Stimulated activated CD8-positive, alpha-beta memory T cell treated with anti-CD3 and anti-CD28 coated beads, Interleukin-7, amount 100 ng/mL, for 4 hours (primary cell): ENCODE results near the gene ISLR.

Experiments
- DNase-seq, 2 donors: peaks; one replicate each; pipeline ENCODE4 v3.0.0-alpha.2; 2020; ENCODE audit warnings: low read depth in 2 of 2

The ISLR gene

DNA sequence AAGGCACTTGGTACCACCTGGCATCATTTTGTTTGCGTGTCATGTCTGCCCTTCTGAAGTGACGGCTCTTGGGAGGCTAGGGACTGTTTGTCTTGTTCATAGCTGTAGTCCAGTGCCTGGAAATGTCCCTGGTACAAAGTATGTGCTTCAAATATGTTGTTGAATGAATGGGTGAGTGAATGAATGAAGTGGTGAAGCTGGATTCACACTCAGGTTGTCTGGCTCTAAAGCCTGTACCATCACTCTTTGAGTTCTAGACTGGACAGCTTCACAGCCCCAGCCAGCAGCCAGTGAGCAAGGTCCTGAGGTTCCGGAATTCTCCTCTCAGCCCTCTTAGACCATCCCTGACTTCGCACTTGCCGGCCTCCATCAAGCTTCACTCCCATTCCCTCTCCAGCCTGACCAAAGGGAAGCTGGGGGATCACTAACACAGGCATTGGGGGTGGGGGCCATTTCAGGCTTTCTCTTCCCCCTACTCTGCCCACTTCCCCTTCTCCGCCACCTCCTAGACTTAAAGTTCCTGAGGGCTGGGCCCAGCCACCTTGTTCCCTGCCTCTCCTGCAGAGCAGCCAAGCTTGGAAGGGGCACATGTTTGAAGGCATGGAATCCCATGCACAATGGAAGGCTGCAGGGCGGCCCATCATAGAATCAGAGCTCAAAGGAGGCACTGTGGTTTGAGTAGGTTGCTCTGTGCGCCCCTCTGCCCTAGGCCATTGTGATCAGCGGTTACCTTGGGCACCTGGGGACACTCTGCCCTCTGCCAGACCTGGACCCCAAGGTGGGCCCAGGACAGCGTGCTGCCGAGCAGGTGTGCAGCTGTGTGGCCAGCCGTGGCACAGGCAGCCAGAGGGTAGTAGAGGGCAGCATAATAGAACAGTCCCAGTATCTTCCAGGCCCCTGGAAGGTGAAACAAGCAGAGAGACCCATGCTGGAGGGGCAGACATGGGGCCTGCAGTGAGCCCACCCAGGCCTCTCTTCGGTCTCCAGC lies 21.4 kb downstream of the ISLR start:
- DNase-seq: no peak

GRCh38 chr15:74196175-74196574 lies 22.7 kb downstream of the ISLR start:
- no peak for DNase-seq

DNA sequence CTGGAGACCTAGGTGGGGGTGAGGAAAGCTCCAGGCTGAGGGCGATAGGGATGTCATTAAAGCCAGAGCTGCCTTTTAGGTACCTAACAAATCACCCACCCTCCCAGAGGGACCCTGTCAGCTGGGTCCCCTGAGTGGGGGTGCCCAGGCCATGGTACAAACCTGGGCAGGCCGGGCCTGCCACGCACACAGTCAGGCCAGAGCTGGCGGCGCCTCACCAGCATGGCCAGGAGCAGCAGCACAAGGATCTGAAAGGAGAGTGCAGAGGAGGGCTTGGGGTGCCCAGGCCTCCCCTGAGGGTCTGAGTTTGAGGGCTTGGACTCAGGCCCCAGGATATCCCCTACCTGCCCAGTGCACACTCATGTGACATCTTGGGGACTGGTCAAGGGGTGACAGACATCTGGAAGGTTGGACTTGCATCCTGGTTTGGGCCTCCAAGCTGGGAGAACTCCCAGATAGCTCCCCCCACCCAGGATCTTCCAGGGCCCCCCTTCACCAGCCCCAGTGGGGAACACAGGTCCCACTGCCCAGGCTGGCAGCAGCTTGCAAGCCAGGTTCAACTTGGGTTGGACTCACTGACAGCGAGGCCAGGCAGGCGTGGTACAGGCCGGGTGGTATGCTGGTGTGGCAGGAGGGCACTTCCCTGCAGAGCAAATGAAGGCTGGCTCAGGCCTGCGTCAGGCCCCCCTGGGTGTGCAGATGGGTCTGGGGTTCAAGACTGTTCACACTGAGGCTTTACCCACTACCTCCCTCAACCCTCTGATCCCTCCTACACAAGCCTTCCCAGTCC lies 23.9 kb downstream of the ISLR start:
- DNase-seq: no peak

GRCh38 chr15:74199297-74199652 lies 25.8 kb downstream of the ISLR start:
- no peak for DNase-seq

- no peak for DNase-seq
Observed at GRCh38 chr15:74200412-74200815, 26.9 kb downstream of the ISLR start.

DNA sequence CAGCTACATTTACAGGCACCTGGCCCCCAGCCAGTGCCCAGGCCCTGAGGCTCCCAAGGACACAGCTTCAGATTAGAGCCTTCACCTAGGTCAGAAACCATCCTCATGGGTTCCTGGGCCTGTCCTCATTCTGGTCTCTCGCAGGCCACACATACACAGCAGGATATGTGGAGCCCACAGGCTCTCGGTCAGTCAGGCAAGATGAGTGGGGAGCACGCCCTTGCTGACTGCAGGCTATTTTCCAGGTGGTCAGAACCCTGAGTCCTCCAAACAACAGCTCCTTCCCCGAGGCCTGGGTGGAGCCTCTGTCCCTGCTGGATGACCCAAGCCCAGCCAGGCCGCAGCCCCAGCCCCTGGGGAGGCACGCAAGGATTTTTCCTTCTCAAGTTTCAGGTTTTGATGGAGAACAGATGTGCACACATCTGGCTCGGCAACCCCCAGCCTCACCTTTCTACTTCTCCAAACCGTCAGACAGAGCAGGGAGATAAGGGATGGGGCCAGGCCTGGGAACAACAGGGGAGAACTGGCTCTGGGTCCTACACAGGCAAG lies 27.4 kb downstream of the ISLR start:
- no peak for DNase-seq

GRCh38 chr15:74201710-74202420 lies 28.4 kb downstream of the ISLR start:
- no peak for DNase-seq

DNA sequence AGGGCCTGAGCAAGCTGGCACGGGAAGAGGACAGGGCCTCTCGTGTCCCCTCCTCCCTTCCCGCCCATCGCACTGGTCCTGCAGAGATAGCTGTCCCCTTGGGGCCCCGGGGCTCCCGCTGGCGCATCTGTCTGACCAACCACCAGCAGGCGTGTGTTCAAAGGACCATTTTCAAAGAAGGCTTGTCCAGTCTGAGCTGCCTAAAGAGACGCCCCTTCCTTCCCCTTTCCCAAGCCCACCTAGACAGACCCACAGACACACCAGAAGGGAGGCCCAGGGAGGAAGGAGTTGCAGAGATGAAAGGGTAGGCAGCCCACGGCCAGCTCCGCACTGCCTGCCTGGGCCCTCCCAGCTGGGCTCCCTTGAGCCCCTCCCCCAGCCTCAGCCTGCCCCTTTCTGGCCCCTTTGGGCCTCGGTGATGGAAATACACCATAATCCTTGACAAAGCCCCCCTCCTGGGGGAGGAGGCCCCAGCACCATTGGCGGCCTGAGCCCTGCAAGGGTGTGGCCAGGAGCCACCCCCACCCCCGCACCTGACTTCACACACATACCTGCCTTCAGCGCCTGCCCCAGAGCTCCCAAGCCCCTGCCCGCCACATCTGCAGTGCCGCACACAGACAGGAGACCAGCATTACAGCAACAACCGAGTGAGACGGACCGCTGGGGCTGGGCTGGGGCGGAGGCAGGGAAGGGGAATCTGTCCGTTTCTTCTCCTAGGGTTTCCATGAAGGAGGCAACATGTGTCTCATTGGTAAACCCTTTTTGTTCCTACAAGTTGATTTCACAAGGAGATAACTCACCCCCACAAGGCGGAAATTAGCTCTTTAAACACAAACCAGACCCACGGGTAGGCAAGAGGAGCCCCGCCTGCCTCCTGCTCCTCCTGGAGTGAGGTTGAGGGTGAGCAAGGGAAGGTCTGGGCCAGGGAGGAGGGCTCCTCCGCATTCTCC lies 29.2 kb downstream of the ISLR start, which contains the start of gene STRA6:
TSS of gene STRA6 (minus strand) at position 336 of the 950 bp plus-strand sequence. CDS start 520 bp downstream, outside the sequence.
- no peak for DNase-seq

- DNase-seq: no peak
Observed at GRCh38 chr15:74203914-74204431, 30.5 kb downstream of the ISLR start.

GRCh38 chr15:74205582-74205947 lies 32.1 kb downstream of the ISLR start:
- DNase-seq: no peak

- DNase-seq: no peak
Observed at GRCh38 chr15:74206801-74207281, 33.3 kb downstream of the ISLR start.

DNA sequence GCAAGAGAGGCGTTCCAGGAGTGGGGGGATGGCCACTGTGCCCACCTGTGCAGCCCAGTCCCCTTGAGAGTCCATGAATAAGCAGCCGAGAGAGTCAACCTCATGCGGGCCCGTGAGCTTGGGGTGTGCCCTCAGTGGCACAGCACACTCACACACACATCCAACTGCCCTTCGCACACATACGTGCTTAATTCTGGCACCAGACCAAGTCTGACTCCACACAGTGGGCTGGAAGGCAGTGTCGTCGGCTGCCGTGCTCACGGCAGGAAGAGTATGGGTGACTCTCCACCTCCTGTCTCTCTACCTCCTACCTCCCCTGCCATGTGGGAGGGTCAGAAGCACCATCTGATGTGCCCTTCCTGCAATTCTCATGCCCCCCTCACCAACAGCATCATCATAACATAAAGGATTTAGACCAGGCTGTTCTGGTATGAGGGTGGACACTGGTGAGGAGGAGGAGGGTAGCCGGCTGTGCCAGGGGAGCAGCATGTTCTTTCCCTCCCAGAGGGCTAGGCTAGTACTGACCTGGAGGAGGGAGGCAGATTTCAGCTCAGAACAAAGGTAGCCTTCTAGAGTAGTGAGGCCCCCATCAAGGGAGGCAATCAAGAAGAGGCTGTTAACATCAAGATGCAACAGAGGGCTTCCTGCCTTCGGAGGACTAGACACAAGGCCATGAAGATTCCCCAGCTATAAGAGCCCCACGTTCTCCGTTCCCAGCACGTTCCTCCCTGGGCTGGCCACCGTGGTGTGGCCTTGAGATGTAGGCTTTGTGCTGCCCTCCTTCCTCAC lies 34.3 kb downstream of the ISLR start:
- DNase-seq: no peak

DNA sequence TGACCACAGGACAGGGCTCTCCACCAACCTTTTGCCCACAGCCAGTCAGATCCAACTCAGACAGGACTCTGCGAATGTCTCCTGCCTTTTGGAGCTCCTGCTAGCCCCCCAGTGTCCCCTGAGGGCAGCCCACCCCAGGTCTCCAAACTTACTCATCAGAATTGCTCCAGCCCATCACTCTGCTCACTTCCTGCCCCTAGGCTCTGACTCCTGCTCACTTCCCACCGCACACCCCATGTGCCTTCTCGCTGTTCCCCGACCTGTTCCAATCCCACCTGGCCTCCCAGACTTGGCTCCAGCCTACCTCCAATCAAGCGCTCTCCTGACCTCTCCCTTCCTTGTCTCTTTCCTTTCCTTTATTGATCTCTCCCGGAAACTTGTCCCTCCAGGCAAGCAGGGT lies 35.0 kb downstream of the ISLR start:
- no peak for DNase-seq

DNA sequence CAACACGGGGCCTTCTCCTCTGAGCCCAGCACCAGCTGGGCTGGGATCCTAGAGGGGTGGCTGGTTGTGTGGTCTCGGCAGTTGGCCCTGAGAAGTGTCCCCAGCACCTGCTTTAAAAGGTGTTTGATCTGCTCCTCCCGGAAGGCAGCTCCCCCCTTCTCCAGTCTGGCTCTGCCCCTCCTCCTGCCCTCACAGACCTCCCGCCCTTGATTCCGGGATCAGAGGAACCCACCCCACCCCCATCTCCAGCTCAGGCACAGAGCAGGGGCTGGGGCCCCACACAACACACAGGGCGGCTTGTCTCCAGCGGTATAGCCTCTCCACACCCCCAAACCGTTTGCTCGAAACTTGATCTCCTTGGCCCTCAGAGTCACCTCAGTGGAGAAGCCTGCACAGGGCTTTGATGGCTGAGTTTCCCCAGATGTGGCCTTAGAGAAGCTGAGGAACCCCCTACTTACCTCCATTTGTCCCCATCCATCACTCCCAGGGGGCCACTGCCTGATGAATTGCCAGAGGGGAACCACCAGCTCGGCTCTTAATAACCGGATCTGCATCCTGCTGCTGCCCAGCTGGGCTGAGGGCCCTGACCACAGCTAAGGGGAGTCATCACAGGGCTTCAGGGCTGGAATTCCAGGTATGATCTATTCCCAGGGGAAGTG lies 35.5 kb downstream of the ISLR start:
- no peak for DNase-seq

GRCh38 chr15:74209560-74209958 lies 36.0 kb downstream of the ISLR start:
- DNase-seq: no peak

- no peak for DNase-seq
Observed at GRCh38 chr15:74209997-74210671, 36.6 kb downstream of the ISLR start.

GRCh38 chr15:74210729-74211128 lies 37.2 kb downstream of the ISLR start:
- DNase-seq: no peak

DNA sequence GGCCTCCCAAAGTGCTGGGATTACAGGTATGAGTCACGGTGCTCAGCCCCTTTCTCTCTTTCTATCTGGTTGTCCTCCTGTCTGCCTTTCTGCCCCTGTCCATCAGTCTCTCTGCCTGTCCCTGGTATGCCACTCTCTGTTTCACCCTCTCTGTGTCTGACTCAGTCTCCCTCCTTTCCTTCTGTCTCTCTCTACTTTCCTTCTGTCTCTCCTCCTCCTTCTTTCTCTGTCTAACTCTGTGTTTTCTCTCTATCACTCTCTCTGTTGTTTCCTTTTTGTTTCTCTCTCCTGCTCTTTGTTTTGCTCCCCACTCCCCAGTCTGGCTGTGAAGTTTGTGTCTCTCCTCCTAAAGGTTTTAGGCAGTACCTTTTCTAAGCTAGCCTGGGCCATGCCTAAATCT lies 38.1 kb downstream of the ISLR start:
- no peak for DNase-seq
